AG04450 (cell line): ENCODE measurements around the gene KIAA0319L. TPM values are rescaled to one million over a fixed set of nuclear protein-coding genes. Genes with fewer than 3 reads are reported as not detected.
"Not testable (repeated sequence)": the region's sequence is repeated elsewhere in the genome, so short reads cannot be mapped to it uniquely, and the experiment has no call there.

Source experiments
- CTCF ChIA-PET: fragments of 300-600, 350-600 bp; formaldehyde crosslinking; extraction: SDS; loops from one replicate; lab custom pipeline; 2022; ENCODE audit warnings: antibody characterized with exemption, inconsistent platforms; lab: Charles Lee
- POLR2A ChIA-PET: fragments of 350-600 bp; formaldehyde crosslinking; extraction: SDS; loops from one replicate; lab custom pipeline; 2021; ENCODE audit warnings: antibody characterized with exemption, inconsistent platforms; lab: Yijun Ruan, JAX
- DNase-seq: peaks from one replicate; pipeline ENCODE4 v3.0.0-alpha.2; 2011; ENCODE audit warnings: low read depth, low spot score
- H3K27ac ChIP-seq: one replicate; pipeline ENCODE4 v1.5.1; 2012; ENCODE audit warnings: low read depth, low read length, control low read depth
- H3K27me3 ChIP-seq: one replicate; pipeline ENCODE4 v1.6.0; 2012; ENCODE audit warnings: low read length; ENCODE audit not compliant: control insufficient read depth, insufficient read depth
- H3K4me3 ChIP-seq: 2 replicates; pipeline ENCODE4 v1.5.1; 2011; ENCODE audit warnings: mild to moderate bottlenecking, low read depth, low read length, control low read depth
- H3K9me3 ChIP-seq: 2 replicates; pipeline ENCODE4 v1.5.1; 2012; ENCODE audit warnings: low read length; ENCODE audit not compliant: control insufficient read depth, insufficient read depth
- CTCF ChIP-seq: IDR thresholded peaks from 2 replicates; pipeline ENCODE4 v1.5.1; 2011; ENCODE audit warnings: low read depth, low read length, control low read depth, inconsistent platforms
- polyA plus RNA-seq: library from polyadenylated mRNA; depleted of rRNA; stranded (reverse); fragments of >200 nt; gene quantifications from 2 replicates; pipeline ENCODE4 v1.2.3, GENCODE V29; 2011

KIAA0319L gene
- polyA plus RNA-seq, 1 experiment: 69.5 TPM

GRCh38 chr1:35486858-35487408 lies 70.3 kb downstream of the KIAA0319L start:
- Histone ChIP-seq H3K27me3 (no peaks in the 10 kb centered on the region), H3K27ac (no peak overlapping the region), H3K9me3 (no peaks in the 10 kb centered on the region), H3K4me3 (no peak overlapping the region)
- ChIA-PET POLR2A (no interaction called here), CTCF (no interaction called here)
- no peak for DNase-seq
- TF ChIP-seq CTCF: no peak

- no peaks in the 10 kb centered on the region for H3K27me3 ChIP-seq
- no peak for TF ChIP-seq CTCF
- ChIA-PET CTCF (no interaction called here), POLR2A (no interaction called here)
- no peak overlapping the region for H3K27ac ChIP-seq
- H3K9me3 ChIP-seq: no peaks in the 10 kb centered on the region
- H3K4me3 ChIP-seq: no peak overlapping the region
- no peak for DNase-seq
Measured at GRCh38 chr1:35481229-35481628, 76.0 kb downstream of the KIAA0319L start.

DNA sequence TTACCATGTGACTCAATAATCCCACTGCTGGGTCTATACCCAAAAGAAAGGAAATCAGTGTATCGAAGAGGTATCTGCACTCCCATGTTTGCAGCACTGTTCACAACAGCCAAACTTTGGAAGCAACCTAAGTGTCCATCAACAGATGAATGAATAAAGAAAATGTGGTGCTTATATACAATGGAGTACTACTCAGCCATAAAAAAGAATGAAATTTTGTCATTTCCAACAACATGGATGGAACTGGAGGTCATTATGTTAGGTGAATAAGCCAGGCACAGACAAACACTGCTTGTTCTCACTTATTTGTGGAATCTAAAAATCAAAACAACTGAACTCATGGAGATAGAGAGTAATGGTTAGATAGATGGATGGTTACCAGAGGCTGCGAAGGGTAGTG lies 79.3 kb downstream of the KIAA0319L start:
- Histone ChIP-seq H3K27me3 (no peaks in the 10 kb centered on the region), H3K27ac (no peak overlapping the region), H3K9me3 (no peaks in the 10 kb centered on the region), H3K4me3 (no peak overlapping the region)
- POLR2A ChIA-PET: no interaction called here
- no peak for TF ChIP-seq CTCF
- CTCF ChIA-PET: interaction anchor here (2.5 kb wide), 1 partner anchor 27 kb away, joined by 11 read pairs; no protein-coding TSS in a partner anchor
- DNase-seq: no peak

- Histone ChIP-seq H3K9me3 (no peaks in the 10 kb centered on the region), H3K27me3 (no peaks in the 10 kb centered on the region), H3K27ac (no peak overlapping the region), H3K4me3 (no peak overlapping the region)
- ChIA-PET CTCF (interaction anchor here (0.6 to 1.9 kb wide), 2 partner anchors 21 to 25 kb away, joined by 4 to 11 read pairs; no protein-coding TSS in a partner anchor), POLR2A (no interaction called here)
- no peak for TF ChIP-seq CTCF
- no peak for DNase-seq
Measured at GRCh38 chr1:35475856-35476674, 81.1 kb downstream of the KIAA0319L start.

- Histone ChIP-seq H3K27me3 (no peaks in the 10 kb centered on the region), H3K27ac (no peak overlapping the region), H3K4me3 (no peak overlapping the region), H3K9me3 (no peaks in the 10 kb centered on the region)
- DNase-seq: no peak
- no peak for TF ChIP-seq CTCF
- ChIA-PET POLR2A (no interaction called here), CTCF (interaction anchor here (1.9 kb wide), 1 partner anchor 24 kb away, joined by 11 read pairs; no protein-coding TSS in a partner anchor)
Measured at GRCh38 chr1:35475356-35475755, 81.8 kb downstream of the KIAA0319L start.

DNA sequence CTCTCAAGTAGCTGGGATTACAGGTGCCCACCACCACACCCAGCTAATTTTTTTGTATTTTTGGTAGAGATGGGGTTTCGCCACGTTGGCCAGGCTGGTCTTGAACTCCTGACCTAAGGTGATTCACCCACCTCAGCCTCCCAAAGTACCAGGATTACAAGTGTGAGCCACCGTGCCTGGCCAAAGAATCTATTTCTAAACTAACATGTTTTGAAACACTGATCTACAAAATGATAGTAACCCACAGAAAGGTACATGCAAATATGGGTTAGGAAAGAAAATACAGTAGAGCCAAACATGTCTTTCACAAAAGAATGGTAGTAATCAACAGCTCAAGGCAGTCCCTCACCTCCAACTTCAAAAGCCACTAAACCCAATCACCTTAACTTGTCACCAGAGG lies 84.0 kb downstream of the KIAA0319L start:
- DNase-seq, H3K27me3 ChIP-seq, H3K27ac ChIP-seq, H3K4me3 ChIP-seq, H3K9me3 ChIP-seq, POLR2A ChIA-PET: not testable (repeated sequence)
- CTCF ChIA-PET: interaction anchor here (0.6 to 1.1 kb wide), 2 partner anchors 23 to 63 kb away, joined by 3 read pairs; no protein-coding TSS in a partner anchor
